Measurements from ENCODE around the gene CFAP100. TPM values are rescaled to one million over a fixed set of nuclear protein-coding genes. Genes with fewer than 3 reads are reported as not detected.

CFAP100 gene
- total and polyA plus RNA-seq, 12 donors: 0.17 TPM; not detected in 11

DNA sequence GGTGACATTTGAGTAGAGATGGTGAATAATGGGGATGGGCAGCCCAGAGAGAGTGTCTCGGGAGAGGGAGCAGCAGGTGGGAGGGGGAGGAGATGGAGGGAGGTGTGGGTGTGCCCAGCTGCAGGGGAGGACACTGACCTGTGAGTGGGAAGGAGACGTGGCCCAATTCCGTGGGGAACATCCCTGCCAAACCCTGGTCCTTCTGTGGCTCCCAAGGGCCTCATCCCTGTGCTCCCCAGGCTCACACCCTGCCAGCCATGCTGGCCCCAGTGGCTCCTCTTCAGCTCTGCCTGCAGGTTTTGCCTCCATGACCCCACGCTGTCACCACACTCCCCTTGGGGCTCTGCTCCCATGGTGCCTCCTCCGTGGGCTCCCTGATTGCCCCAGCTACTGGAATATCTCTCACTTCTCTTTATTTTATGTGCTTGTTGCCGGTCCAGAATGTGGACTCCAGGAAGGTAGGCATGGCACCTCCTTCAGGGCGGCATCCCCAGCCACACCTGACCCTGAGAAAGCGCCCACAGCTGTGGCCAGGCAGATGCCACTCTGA, 7.0 kb downstream of the CFAP100 start:
- intact Hi-C loops (cut with DNase I): no loop called here
- WGBS, 4 donors: 64 to 73% (median 69%) methylated on average over 5 to 8 of the region's 8 CpGs
- H3K4me3 ChIP-seq: no peak overlapping the region
- no peaks in the 10 kb centered on the region for H3K27me3 ChIP-seq
- peak in 1 of 7 donors; percentile 1 for DNase-seq
- H3K9me3 ChIP-seq (replicated peaks in 1 of 3): no peaks in the 10 kb centered on the region
- TF ChIP-seq, protein P1, sequence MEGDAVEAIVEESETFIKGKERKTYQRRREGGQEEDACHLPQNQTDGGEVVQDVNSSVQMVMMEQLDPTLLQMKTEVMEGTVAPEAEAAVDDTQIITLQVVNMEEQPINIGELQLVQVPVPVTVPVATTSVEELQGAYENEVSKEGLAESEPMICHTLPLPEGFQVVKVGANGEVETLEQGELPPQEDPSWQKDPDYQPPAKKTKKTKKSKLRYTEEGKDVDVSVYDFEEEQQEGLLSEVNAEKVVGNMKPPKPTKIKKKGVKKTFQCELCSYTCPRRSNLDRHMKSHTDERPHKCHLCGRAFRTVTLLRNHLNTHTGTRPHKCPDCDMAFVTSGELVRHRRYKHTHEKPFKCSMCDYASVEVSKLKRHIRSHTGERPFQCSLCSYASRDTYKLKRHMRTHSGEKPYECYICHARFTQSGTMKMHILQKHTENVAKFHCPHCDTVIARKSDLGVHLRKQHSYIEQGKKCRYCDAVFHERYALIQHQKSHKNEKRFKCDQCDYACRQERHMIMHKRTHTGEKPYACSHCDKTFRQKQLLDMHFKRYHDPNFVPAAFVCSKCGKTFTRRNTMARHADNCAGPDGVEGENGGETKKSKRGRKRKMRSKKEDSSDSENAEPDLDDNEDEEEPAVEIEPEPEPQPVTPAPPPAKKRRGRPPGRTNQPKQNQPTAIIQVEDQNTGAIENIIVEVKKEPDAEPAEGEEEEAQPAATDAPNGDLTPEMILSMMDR (IDR thresholded peaks at IDR 0.05): no peak
- TF ChIP-seq POLR2A (IDR thresholded peaks at IDR 0.05): no peak
- no peaks in the 10 kb centered on the region for H3K4me1 ChIP-seq (replicated peaks in 1 of 2)
- H3K27ac ChIP-seq: no peak overlapping the region
- no peaks in the 10 kb centered on the region for H3K36me3 ChIP-seq (replicated peaks in 1 of 2)

DNA sequence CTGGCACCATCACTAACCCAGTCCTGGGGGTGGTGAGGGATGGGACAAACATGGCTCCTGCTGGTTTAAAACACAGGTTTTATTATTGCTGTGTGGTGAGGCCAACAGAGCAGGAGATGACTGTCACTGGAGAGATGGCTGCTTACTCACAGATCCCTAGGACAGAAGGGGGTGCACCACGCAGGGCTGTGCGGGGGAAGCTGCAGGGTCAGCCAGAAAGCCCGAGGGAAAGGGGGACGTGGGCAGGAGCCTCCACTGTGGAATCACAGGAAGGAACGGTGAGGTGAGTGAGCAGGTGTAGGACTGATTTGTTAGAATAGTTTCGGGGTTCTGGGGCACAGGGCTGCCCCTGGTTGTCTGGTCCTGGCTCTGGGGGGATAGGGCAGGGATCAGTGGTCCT, 7.5 kb downstream of the CFAP100 start:
- TF ChIP-seq POLR2A (IDR thresholded peaks at IDR 0.05): no peak
- TF ChIP-seq, protein P1 (IDR thresholded peaks at IDR 0.05): no peak
- intact Hi-C loops (cut with DNase I): no loop called here
- no peak overlapping the region for H3K27ac ChIP-seq

DNA sequence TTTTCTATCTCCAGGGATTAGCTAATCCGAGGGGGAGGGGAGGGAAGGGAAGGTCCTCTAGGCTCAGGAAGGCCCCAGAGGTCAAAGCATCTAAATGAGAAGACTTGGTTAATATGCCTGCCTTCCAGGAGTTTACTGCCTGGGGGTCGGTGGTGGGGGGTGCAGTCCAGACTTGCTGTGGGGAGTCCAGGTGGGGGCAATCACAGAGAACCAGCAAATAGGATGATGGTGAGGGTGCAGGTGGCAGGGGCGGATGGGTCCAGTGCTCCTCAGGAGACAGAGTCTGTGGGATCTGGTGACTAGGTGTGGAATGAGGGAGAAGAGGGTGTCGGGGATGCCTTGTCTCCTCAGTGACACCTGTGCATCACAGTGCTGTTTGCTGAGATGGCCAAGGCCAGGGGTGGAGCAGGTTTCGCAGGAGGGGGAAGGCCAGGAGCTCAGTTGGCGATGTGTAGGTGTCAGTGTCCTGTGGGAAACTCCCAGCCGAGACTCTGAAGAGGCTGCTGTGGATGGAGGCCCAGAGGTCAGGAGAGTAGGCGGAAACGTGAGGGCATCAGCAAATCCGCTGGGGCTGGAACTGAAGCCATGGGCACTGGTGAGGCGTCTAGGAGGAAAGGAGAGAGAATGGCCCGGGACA, 8.1 kb downstream of the CFAP100 start:
- Histone ChIP-seq H3K4me1 (replicated peaks in 1 of 2) (no peaks in the 10 kb centered on the region), H3K27ac (no peak overlapping the region), H3K36me3 (replicated peaks in 1 of 2) (no peaks in the 10 kb centered on the region), H3K9me3 (replicated peaks in 1 of 3) (no peaks in the 10 kb centered on the region), H3K4me3 (no peak overlapping the region), H3K27me3 (no peaks in the 10 kb centered on the region)
- WGBS, 4 donors: 76 to 87% (median 84%) methylated on average over 12 of the region's 12 CpGs
- DNase-seq: peak in 2 of 7 donors; percentile 6 to 36
- intact Hi-C loops (cut with DNase I): no loop called here
- TF ChIP-seq, protein P1 (IDR thresholded peaks at IDR 0.05): no peak
- TF ChIP-seq POLR2A (IDR thresholded peaks at IDR 0.05): no peak

More for the DNA sequence above, 7.5 kb downstream of the CFAP100 start:
- H3K4me1 ChIP-seq (replicated peaks in 1 of 2): no peaks in the 10 kb centered on the region
- H3K36me3 ChIP-seq (replicated peaks in 1 of 2): no peaks in the 10 kb centered on the region
- H3K27me3 ChIP-seq: no peaks in the 10 kb centered on the region
- DNase-seq: peak in 1 of 7 donors; percentile 18
- 75 to 87% (median 80%) methylated on average over 6 of the region's 6 CpGs for WGBS, 4 donors
- no peak overlapping the region for H3K4me3 ChIP-seq
- H3K9me3 ChIP-seq (replicated peaks in 1 of 3): no peaks in the 10 kb centered on the region

DNA sequence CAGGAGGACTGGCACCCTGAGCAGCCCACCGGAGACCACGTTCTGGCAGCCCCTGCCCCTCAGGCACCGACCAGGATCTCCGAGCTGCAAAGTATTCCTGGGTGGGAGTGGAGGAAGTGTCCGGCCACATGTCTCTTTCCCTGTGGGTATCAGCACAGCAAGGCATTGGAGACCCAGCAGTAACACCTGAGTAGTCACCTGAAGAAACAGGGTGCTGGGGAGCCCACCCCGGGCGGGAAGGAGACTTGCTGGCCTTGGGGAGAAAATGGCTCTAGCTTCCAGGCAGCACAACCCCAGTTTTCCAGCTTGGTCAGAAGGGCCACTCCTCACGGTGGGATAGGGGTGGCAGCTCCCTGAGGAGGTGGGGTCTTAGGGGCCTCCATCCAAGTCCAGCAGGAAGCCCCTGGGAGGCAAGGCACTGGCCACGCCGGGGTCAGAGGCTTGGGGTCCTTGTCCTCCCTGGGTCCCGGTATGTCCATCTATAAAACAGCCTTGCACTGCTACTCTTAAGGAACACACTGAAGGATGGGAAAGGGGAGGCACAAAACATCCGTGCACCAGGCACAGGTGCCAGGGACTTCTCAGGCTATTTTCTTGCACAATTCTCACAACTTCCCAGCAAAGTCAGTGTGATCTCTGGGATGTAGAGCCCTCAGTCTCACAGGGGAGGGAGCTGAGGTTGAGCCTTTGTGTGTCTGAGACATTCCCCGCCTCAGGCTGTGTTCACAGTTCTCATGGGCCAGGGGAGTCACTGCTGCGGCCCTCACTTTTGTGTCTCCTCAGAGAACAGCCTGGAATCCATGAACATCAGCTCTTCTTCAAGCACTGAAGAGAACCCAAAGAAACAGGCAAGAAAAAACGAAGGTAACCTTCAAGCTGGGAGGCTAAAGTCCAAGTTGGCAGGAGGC, 11.9 kb downstream of the CFAP100 start:
- TF ChIP-seq, protein P1 (IDR thresholded peaks at IDR 0.05): no peak
- no peak for TF ChIP-seq POLR2A (IDR thresholded peaks at IDR 0.05)
- peak in 1 of 7 donors; percentile 9 for DNase-seq
- no peak overlapping the region for H3K27ac ChIP-seq
- H3K4me3 ChIP-seq: no peak overlapping the region
- H3K4me1 ChIP-seq (replicated peaks in 1 of 2): no peaks in the 10 kb centered on the region
- no peaks in the 10 kb centered on the region for H3K27me3 ChIP-seq
- H3K36me3 ChIP-seq (replicated peaks in 1 of 2): no peaks in the 10 kb centered on the region
- WGBS, 4 donors: 79 to 91% (median 86%) methylated on average over 12 to 15 of the region's 15 CpGs
- no peaks in the 10 kb centered on the region for H3K9me3 ChIP-seq (replicated peaks in 1 of 3)
- intact Hi-C loops (cut with DNase I): no loop called here

All from adrenal gland (tissue), 12 donors.